ENCODE measurements around the gene TBPL2. TPM values are rescaled to one million over a fixed set of nuclear protein-coding genes. Genes with fewer than 3 reads are reported as not detected.

The TBPL2 gene
- total RNA-seq, 3 donors from 2014 or later, result not detected

GRCh38 chr14:55404173-55404854, 36.1 kb downstream of the TBPL2 start:
- no peak for DNase-seq
- no peaks in the 10 kb centered on the region for H3K9me3 ChIP-seq
- intact Hi-C loops (cut with DNase I, micrococcal nuclease), result no loop called here
- no peak for TF ChIP-seq CTCF (IDR thresholded peaks at IDR 0.05)
- no peaks in the 10 kb centered on the region for H3K36me3 ChIP-seq (ENCODE audit: low read depth)
- ATAC-seq, result no peak
- no peaks in the 10 kb centered on the region for H3K4me1 ChIP-seq (ENCODE audit: low read depth)
- H3K4me3 ChIP-seq, result no peak overlapping the region

GRCh38 chr14:55401751-55402150, 38.7 kb downstream of the TBPL2 start:
- H3K9me3 ChIP-seq, result no peaks in the 10 kb centered on the region
- no peaks in the 10 kb centered on the region for H3K4me1 ChIP-seq (ENCODE audit: low read depth)
- ATAC-seq (no peak), DNase-seq (no peak)
- intact Hi-C loops (cut with DNase I, micrococcal nuclease), result no loop called here
- no peaks in the 10 kb centered on the region for H3K36me3 ChIP-seq (ENCODE audit: low read depth)
- no peak overlapping the region for H3K4me3 ChIP-seq
- no peak for TF ChIP-seq CTCF (IDR thresholded peaks at IDR 0.05)

GRCh38 chr14:55399852-55400251, 40.6 kb downstream of the TBPL2 start:
- Histone ChIP-seq H3K4me1 (ENCODE audit: low read depth) (no peaks in the 10 kb centered on the region), H3K36me3 (ENCODE audit: low read depth) (no peaks in the 10 kb centered on the region), H3K4me3 (no peak overlapping the region), H3K9me3 (no peaks in the 10 kb centered on the region)
- ATAC-seq (no peak), DNase-seq (no peak)
- TF ChIP-seq CTCF (IDR thresholded peaks at IDR 0.05), result no peak
- intact Hi-C loops (cut with DNase I, micrococcal nuclease), result no loop called here

- DNase-seq, result no peak
- ATAC-seq, result no peak
- intact Hi-C loops (cut with DNase I, micrococcal nuclease), result no loop called here
- no peaks in the 10 kb centered on the region for H3K4me1 ChIP-seq (ENCODE audit: low read depth)
- H3K4me3 ChIP-seq, result no peak overlapping the region
- no peaks in the 10 kb centered on the region for H3K36me3 ChIP-seq (ENCODE audit: low read depth)
- no peak for TF ChIP-seq CTCF (IDR thresholded peaks at IDR 0.05)
- no peaks in the 10 kb centered on the region for H3K9me3 ChIP-seq
Measured at GRCh38 chr14:55399183-55399582, 41.2 kb downstream of the TBPL2 start.

GRCh38 chr14:55398679-55399078, 41.7 kb downstream of the TBPL2 start:
- ATAC-seq (peak; percentile 9), DNase-seq (no peak)
- TF ChIP-seq CTCF (IDR thresholded peaks at IDR 0.05), result no peak
- no peaks in the 10 kb centered on the region for H3K9me3 ChIP-seq
- H3K4me1 ChIP-seq (ENCODE audit: low read depth), result no peaks in the 10 kb centered on the region
- intact Hi-C loops (cut with DNase I, micrococcal nuclease), result no loop called here
- no peaks in the 10 kb centered on the region for H3K36me3 ChIP-seq (ENCODE audit: low read depth)
- H3K4me3 ChIP-seq, result no peak overlapping the region

GRCh38 chr14:55389330-55389729, 51.1 kb downstream of the TBPL2 start:
- H3K36me3 ChIP-seq (ENCODE audit: low read depth), result peaks cover 6% of the 10 kb centered on the region

More at GRCh38 chr14:55389330-55389729, 51.1 kb downstream of the TBPL2 start:
- Histone ChIP-seq H3K4me3 (no peak overlapping the region), H3K9me3 (no peaks in the 10 kb centered on the region), H3K4me1 (ENCODE audit: low read depth) (peaks cover 2% of the 10 kb centered on the region)
- no peak for DNase-seq
- no peak for TF ChIP-seq CTCF (IDR thresholded peaks at IDR 0.05)
- intact Hi-C loops (cut with DNase I, micrococcal nuclease), result no loop called here
- ATAC-seq, result no peak
